ENCODE results near the gene UROD.
"Not testable (repeated sequence)": the region's sequence is repeated elsewhere in the genome, so short reads cannot be mapped to it uniquely, and the experiment has no call there.

Gene UROD

GRCh38 chr1:45011837-45012638 lies at the start of gene UROD:
Gene UROD, plus strand, starts transcription at chr1:45012254. Its CDS starts 12 bp downstream, at chr1:45012266.
- peak; percentile 83 for DNase-seq (ENCODE audit: low read depth)

- DNase-seq (ENCODE audit: low read depth), result no peak
These were observed 49.3 kb upstream of the UROD start for GRCh38 chr1:44962729-44963128.

- DNase-seq (ENCODE audit: low read depth), result no peak
These were observed 47.7 kb upstream of the UROD start for GRCh38 chr1:44964396-44964795.

- no peak for DNase-seq (ENCODE audit: low read depth)
These were observed 41.7 kb upstream of the UROD start for GRCh38 chr1:44970317-44970716.

- no peak for DNase-seq (ENCODE audit: low read depth)
These were observed 38.4 kb upstream of the UROD start for GRCh38 chr1:44973645-44974044.

GRCh38 chr1:44976252-44976651 lies 35.8 kb upstream of the UROD start:
- DNase-seq (ENCODE audit: low read depth), result no peak

- not testable (repeated sequence) for DNase-seq (ENCODE audit: low read depth)
These were observed 34.7 kb upstream of the UROD start for GRCh38 chr1:44977372-44977771.

GRCh38 chr1:44985747-44986359 lies 26.2 kb upstream of the UROD start:
- DNase-seq (ENCODE audit: low read depth), result no peak

GRCh38 chr1:44988531-44989156 lies 23.4 kb upstream of the UROD start:
- DNase-seq (ENCODE audit: low read depth), result no peak

- no peak for DNase-seq (ENCODE audit: low read depth)
These were observed 17.6 kb upstream of the UROD start for GRCh38 chr1:44994309-44994898.

GRCh38 chr1:44995467-44996238 lies 16.4 kb upstream of the UROD start:
- DNase-seq (ENCODE audit: low read depth), result no peak

GRCh38 chr1:44999232-44999631 lies 12.8 kb upstream of the UROD start:
- DNase-seq (ENCODE audit: low read depth), result no peak

GRCh38 chr1:45001011-45001481 lies 11.0 kb upstream of the UROD start:
- no peak for DNase-seq (ENCODE audit: low read depth)

- DNase-seq (ENCODE audit: low read depth), result not testable (repeated sequence)
These were observed 10.5 kb upstream of the UROD start for GRCh38 chr1:45001576-45001975.

- DNase-seq (ENCODE audit: low read depth), result no peak
These were observed 9.1 kb upstream of the UROD start for GRCh38 chr1:45002650-45003645.

GRCh38 chr1:45003741-45004140 lies 8.3 kb upstream of the UROD start:
- no peak for DNase-seq (ENCODE audit: low read depth)

GRCh38 chr1:45004281-45004920 lies 7.7 kb upstream of the UROD start:
- no peak for DNase-seq (ENCODE audit: low read depth)

- DNase-seq (ENCODE audit: low read depth), result no peak
These were observed 6.3 kb upstream of the UROD start for GRCh38 chr1:45005761-45006160.

- DNase-seq (ENCODE audit: low read depth), result no peak
These were observed 4.7 kb upstream of the UROD start for GRCh38 chr1:45007311-45007710.

- DNase-seq (ENCODE audit: low read depth), result no peak
These were observed 4.0 kb upstream of the UROD start for GRCh38 chr1:45008076-45008475.
